HG02973 (cell line): ENCODE data around the gene LIMCH1.

Source experiments
- ATAC-seq: cut with Tn5 transposase; IDR thresholded peaks from one replicate; pipeline ENCODE4 v1.9.1; 2021; ENCODE audit warnings: moderate library complexity; ENCODE audit not compliant: unreplicated experiment

LIMCH1 gene

DNA sequence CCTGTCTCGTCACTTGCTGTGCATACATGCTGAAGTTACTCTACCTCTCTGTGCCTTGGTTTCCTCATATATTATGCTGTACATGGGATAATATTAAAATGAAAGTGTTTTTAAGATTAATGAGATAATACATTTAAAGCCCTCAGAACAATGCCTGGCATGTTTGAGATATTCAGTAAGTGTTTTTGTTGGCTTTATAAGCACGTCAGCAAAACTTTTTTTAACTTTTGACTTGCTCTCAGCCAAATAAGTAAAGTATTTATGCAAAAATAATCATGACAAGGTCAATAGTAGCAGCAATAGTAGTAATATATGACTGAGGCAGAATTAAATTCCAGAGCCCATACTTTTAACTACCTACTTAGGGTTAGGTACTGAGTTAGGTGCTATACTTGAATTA is 29.2 kb downstream of the LIMCH1 start:
- ATAC-seq = no peak

DNA sequence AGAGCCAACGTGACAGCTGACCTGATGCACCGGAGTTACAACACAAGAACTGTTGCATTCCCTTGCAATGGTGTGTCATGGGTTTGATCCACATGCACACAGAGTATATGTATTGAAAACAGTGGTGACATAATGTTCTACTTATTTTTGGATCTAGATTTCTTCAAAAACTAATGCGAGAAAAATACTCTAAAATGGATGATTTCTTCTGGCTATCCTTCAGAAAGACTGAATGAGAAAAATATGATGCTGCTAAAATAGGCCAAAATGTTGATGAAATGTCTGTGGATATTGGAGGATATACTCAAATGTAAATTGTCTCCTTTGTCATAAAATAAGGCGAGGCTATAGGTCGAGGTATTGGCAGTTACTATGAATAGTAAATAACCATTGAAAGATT is 30.4 kb downstream of the LIMCH1 start:
- ATAC-seq = no peak

DNA sequence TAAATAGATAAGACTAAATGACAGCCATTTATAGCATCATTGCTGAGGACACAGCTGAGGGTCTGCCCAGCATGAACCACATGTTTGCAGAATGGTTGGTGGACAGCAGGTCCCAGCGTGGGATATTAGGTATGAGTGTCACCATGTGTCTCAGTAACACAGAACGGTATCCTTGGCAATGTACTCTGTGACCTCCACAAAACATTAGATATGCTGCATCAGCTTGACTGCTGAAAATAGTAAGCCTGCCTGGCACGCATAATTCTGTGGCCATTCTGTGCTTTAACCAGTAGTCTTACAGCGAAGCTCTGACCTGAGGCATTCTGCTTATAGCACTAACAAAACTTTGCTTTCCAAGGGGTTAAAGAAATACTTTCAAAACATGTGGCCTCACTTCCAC is 32.0 kb downstream of the LIMCH1 start:
- ATAC-seq = no peak

DNA sequence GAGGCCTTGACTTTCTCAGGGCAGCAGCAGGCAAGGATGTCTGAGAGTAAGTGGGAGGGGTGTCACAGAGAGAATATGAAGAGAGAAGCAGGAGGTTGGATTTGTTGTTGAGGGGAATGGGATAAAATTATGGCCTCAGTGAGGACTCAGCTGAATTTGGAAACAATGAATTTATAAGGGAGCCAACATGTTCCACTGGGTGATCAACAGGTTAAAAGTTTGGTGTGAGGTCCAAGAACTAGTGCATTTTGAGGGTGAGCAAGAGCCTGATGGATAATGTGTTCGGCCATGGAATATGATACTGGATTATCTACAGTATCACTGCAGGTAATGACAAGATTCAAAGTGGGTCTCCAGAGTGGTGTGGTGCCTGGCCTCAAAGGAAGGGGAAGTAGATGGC is 33.5 kb downstream of the LIMCH1 start:
- ATAC-seq = no peak

DNA sequence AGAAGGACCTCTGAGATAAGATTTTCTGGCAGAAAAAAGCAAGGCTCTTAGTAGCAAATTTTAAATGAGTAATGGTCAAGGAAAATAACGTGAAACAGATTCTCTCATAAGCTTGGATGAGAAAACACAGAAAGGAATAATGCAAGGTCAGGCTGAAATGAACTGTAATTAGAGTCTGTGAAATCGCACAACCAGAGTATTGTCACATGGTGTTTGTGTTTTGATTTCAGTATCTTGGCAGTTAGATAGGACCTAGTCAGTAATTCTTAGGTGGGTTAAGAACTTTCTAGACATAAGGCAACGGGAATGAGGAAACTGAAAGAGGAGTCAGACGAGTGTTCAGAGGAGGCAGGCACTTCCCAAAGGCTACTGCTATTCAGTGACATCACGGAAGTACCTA is 34.6 kb downstream of the LIMCH1 start:
- no peak for ATAC-seq

DNA sequence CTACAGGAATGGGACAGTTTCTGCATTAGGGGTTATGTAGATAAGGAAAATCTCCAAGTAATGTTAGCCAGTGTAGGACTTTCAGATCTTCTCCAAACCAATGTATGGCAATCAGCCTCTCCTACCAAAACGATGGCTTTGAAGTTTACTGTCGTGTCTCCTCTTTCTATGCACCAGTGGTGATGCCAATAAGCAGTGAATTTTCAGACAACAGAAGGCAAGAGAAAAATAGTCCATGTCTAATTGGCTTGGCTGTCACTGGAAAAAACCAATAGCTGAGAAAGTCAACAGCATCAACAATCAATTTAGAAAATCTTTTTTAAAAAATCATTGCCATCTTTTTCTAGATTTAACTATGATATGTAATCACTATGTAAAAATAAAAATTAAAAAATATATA is 35.0 kb downstream of the LIMCH1 start:
- ATAC-seq = no peak

DNA sequence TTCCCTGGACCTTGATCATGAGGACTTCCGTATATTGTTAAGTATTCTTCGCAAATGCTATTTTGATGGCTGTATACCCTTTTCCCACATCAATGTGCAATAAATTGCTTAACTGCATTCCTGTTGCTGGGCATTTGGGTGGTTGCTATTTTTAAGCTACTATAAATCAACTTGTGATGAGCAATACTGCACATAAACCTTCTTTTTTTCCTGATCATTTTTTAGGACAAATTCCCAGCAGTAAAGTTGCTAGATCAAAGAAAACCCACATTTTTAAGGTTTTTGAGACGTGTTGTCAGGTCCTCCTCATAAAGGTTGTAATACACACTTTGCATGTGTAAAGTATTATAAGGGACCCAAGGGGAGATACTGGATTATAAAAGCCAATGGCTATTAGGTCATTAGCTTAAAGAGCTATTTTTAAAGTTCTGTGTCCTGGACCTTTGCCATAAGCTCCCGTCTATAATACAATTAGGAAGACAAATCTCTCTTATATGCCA is 35.6 kb downstream of the LIMCH1 start:
- ATAC-seq = no peak

DNA sequence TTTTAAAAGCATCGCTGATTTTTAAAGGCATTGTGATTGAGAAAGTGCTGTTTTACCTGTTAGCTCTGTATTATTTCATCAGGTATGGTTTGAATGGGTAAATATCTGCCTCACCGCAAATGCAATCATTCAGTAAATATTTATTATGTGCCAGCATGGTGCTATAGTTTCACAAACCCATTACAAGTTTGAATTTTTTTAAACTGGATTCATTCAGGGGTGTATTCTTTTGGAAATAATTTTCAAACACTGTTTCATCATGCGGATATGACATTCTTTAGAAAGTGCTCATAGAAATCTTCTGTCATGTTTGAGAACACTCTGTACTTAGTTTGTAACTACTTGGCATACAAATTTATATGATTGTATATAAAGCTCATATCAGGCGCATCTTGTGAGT is 37.2 kb downstream of the LIMCH1 start:
- no peak for ATAC-seq

DNA sequence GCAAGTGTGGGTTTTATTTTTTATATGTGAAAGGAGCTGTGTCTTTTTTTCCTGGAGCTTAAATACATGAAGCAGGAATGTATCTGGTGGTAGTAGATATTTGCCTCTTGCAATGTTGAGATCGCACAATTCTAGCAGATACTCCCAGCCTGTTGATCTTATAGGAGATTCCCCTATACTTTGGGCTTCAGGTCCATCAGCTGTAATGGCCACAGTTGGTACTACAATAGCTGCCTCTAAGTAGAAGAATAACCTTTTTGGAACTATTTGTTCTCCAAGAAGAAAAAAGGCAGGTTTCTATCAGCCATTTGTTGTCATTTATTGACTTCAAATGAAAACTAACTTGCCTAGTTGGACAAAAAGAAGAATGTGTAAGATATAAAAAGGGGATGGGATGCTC is 37.7 kb downstream of the LIMCH1 start:
- no peak for ATAC-seq

DNA sequence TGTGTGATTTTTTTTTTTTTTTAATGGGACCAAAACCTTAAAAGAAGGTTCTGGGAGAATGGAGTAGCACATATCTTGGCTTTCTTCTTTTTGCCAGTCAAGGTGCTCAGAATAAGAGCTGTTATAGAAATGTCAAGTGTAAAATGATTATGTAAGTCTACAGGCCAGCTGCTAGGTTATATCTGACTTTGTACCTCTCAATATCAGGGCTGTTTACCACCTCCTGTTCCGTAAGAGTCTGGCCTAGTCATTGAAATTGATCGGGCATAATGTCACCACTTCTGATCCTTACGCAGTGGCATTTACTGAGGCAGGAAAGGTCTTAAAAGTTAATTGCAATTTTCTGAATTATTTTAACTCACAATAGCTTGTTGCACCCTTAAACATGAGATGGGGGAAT is 41.1 kb downstream of the LIMCH1 start:
- no peak for ATAC-seq

DNA sequence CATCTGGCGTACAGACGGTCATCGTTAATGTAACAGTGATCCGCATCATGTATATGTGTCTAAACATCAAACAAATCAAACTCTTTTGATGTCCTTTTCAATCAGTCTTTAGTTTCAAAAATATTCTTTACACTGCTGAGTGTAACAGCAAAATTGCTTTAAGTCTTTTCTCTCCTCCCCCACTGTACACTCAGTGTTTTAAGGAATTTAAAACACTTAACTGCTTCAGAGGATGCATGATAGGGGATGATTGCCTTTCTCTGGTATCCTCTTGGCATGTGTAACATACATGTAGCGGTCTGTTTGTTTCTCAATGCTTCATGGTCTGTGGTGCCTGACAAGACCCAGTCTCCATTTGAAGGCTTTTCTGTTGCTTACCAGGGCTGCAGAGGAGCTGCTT is 41.6 kb downstream of the LIMCH1 start:
- ATAC-seq = no peak

DNA sequence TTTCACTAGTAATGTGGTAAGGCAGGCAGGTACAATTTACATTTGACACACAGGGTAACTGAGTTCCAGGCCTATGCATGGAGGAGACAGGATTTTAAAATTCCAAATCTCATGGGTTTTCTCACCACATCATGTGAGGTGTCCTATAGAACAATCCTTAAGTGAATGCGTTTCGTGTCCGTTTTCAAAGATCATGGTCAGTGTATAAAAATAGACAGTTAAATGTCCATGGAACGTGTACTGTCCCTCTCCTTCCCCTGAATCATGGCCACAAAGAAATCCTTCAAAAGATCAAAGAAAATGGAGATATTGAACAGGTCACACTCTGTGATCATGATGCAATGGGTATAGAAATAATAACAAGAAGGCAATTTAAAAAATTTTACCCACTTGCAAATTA is 42.0 kb downstream of the LIMCH1 start:
- no peak for ATAC-seq

DNA sequence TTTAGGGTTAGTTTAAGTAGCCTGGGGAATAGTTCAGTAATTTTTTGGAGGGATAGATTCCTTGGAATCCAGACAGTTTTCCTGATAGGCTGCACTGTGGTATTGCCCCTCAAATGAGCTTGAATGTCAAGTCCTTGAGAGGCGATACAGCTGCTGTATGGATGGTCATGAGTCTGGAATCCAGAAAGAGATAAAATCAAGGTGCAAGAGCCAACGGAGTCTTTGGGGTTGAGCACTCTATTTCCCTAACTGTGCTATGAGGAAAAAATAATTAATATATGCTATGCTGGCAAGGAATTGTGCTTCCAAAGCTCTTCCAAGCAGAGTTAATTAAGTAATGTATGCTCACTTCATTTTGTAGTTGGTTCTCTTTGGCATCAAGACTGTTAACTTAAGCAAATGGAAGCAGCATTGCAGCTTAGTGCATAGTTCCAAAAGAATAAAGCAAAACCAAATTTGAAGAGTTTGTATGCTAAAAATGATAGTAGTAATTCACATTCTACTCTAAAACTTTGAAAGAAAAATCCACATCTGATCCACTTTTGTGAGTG is 48.8 kb downstream of the LIMCH1 start:
- no peak for ATAC-seq

DNA sequence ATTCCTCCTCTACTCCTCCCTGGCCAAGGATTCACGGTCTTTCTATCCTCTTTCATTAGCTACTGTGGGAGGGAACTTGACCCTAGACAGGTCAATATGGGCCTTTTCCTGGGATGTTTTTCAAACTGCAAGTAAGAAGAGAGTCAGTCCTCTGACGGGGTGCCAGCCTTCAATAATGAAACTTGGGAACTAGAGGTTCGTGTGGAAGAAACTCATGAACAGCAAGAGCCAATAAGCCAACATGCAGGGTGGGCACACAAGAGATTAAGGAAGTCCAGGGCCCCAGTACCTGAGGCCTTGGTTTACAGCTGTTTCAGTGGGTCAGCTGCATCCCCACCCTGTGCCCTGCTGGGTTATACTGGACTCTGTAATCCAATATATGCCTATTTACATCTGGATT is 49.3 kb downstream of the LIMCH1 start:
- ATAC-seq = no peak

DNA sequence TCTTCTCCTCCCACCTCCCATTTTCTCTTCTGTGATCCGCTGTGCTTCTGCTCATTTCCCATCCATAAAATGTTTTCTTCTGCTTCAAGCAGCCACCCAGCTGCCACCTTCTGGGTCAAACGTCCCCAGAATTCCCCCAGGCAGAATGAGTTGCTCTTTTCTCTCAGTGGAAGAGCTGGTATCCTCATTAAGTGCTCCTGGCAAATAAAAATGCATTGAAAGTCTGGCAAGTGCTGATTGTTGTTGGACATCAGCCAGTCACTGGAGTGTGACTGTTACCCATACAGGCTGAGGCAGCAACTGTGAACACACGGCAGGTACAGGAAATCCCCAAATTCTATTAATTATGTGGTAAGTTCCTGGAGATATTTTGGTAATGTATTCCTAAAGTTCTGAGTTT is 52.6 kb downstream of the LIMCH1 start:
- no peak for ATAC-seq

DNA sequence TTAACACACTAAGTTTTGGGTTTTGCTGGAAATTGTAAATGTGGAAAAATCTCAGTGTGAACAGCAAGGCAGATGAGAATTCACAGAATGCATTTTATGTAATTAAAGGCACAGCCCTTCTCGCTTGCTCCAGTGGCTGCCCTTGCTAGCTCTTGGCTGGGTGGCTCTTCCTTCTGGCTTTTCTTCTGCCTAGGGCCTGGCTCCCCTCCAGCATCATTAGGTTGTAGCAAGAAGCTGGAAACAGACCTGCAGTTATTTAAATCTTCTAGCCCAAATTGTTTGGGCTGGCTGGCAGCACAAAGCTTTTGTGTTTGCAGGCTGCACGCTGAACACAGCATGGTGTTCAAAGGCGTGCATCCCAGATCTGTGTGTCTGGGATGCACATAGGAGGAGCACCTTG is 56.5 kb downstream of the LIMCH1 start:
- no peak for ATAC-seq

DNA sequence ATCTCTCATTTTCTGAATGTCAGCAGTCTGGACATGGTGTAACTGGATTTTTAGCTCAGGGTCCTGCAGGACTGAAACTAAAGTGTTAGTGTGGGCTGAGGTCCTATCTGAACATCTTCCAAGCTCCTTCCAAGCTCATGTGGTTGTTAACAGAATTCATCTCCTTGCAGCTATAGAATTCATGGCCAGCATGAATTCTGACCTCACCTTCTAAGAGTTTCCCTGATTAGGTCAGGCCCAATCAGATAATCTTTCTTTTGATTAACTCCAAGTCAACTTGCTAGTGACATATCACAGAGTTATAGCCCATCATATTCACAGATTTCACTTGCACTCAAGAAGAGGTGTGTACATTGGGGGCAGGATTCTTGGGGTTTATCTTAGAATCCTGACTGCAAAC is 59.5 kb downstream of the LIMCH1 start:
- ATAC-seq = no peak

DNA sequence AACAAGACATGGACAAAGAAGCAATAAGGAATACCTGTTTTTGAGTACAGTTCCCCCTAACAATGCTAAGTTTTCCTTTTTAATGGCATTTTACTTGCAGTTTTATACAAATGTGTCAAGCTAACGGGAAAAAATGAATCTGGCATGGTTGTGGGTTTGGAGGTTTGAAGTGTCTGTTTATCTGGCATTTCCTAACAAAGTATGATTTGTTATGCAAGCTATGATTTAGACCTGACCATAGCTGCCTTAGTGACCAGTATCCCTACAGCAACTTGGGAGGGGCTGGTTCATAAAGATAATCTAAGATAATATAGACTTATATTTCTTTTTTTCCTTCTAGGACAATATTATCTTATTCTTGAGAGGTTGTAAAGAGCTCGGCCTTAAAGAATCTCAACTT is 60.6 kb downstream of the LIMCH1 start:
- no peak for ATAC-seq

DNA sequence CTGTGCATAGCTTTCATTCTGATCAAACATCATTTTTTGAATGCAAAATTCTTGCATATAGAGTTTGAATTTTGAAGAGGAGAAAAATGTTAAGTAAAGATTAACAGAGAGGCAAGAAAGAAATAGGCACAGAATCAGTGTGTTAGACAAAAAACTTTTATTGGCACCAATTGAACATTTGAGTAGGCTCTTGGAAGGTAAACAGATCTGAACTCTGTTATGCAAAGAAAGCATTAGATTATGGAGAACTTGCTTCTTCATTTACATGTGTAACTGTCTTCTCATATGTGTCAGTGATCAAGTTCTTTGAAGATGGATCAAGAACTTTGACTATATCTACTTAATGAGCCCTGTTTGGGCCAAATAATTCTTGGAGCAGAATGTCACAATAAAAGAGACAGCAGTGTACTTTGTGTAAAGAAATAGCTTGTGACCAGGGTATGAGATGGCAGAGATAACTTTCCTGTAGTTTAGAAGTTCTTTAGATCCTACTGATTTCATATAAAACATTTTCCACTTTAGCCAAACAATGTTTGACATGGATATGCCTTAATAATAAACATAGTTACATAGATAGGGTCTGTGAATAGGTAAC is 61.3 kb downstream of the LIMCH1 start:
- no peak for ATAC-seq

DNA sequence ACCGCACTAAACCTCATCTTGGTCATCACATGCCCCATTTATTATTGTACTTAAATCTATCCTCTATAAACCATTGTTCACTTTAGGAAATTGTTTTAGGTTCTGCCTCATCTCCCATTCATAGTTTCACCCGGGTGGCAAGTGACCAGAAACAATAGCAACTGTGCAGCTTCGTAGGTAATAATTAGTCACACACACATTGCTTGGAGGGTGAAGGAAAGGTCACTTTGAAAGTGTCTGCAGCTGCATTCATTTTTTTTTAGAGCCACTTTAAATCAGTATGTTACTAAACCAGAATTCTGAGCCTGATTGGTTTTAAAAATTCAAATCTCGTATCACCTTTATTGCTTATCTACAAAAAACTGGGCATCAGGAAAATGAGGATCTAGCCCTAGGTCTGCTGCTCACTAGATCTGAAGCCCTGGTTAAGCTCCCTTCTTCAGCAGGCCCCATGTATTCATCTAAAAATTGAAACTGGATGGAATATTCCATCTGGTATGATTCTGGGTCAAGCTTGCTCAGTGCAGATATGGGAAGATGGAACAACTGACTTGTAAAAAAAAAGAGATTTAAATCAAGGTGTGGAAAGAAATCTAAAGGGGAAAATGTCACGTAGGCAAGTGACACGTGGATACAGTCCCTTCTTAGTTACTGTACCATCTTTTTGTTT is 62.4 kb downstream of the LIMCH1 start:
- ATAC-seq = no peak

DNA sequence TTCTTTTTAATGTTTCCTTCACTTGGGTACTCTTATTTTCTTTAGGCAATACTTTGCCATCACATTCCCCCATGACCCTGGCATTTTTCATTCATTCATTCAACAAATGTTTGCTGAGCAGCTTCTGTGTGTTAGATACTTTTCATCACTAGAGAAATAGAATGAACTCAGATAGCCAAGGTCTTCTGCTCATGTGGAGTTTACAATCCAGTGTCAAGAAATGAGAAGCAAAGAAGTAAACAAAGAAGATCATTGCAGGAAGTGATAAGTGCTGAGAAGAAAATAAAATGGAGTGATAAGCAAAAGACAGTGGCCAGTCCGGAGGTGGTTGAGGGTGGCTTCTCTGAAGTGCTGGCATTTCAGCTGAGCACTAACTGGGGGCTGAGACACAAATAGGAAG is 63.1 kb downstream of the LIMCH1 start:
- no peak for ATAC-seq

DNA sequence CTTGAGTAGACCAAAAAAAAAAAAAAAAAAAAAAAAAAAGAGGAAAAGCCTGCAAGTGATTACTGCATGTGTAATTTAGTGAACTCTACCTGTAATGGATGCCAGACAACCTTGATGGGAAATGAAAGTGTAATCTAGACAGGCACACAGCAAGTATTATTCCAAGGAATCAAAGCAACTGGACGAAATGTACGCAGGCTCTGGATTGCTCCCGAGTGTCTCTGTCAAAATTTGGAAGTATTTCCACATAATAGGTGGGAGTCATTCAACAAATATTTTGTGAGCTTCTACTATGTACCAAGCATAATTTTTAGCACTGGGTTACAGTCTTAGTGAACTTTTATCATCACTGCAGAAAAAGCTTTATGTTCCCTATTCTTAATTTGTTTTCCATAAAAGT is 64.2 kb downstream of the LIMCH1 start:
- no peak for ATAC-seq
